Measurements from ENCODE around the gene PDGFB. TPM values are rescaled to one million over a fixed set of nuclear protein-coding genes. Genes with fewer than 3 reads are reported as not detected.

The PDGFB gene
- total and polyA plus RNA-seq, 9 of the 15 experiments (the other 6 are each of a cell fraction or from before 2014, with no cell fraction given), result 0.07 to 4.0 (median 0.48) TPM; not detected in 1

- peaks cover 6% of the 10 kb centered on the region in 2 experiments; a peak in 3 of 5 replicates for H3K4me1 ChIP-seq (replicated peaks in 1 of 2; ENCODE audit: control insufficient read depth in 2 of 2, insufficient read depth in 2 of 2, low read length in 2 of 2)
- H3K36me3 ChIP-seq (ENCODE audit: control insufficient read depth, insufficient read depth, low read length), result no peaks in the 10 kb centered on the region
- H3K27me3 ChIP-seq (ENCODE audit: control insufficient read depth in 2 of 2, insufficient read depth in 2 of 2, low read length in 2 of 2), result no peaks in the 10 kb centered on the region
- in situ Hi-C loops (cut with MboI) (no loop called here), intact Hi-C loops (cut with micrococcal nuclease) (no loop called here)
- BruUV-seq (replicated peaks), result no TSS peak
- ATAC-seq, result no peak
- H3K4me2 ChIP-seq (ENCODE audit: insufficient read depth, low read length), result no peak overlapping the region
- H3K9ac ChIP-seq (ENCODE audit: insufficient read depth in 1 of 2, low read depth in 2 of 2, low read length in 2 of 2), result no peak overlapping the region
- H3K4me3 ChIP-seq, result no peak overlapping the region
- FAIRE-seq, result no peak
- 55% methylated on average over 7 of the region's 8 CpGs for WGBS (ENCODE audit: insufficient coverage, low coverage, missing lambda C conversion rate)
- peak in 1 of 4 experiments; percentile 2 for DNase-seq (ENCODE audit: extremely low read depth in 1 of 4, low spot score in 3 of 4)
- ChIA-PET CTCF (ENCODE audit: low intra/inter-chr PET ratio) (no interaction called here), POLR2A (interaction anchor here (0.6 to 1.8 kb wide), 2 partner anchors 113 to 115 kb away, joined by 3 to 6 read pairs; partner anchors contain the start of gene RPL3)
- no peak overlapping the region for H3K27ac ChIP-seq (ENCODE audit: extremely low read depth, low read depth, low read length)
- TF ChIP-seq DDX20 (tag; IDR thresholded peaks at IDR 0.05; ENCODE audit: low read depth), result no peak
- TF ChIP-seq ADNP (tag; IDR thresholded peaks at IDR 0.05), result no peak
- TF ChIP-seq, protein P1, sequence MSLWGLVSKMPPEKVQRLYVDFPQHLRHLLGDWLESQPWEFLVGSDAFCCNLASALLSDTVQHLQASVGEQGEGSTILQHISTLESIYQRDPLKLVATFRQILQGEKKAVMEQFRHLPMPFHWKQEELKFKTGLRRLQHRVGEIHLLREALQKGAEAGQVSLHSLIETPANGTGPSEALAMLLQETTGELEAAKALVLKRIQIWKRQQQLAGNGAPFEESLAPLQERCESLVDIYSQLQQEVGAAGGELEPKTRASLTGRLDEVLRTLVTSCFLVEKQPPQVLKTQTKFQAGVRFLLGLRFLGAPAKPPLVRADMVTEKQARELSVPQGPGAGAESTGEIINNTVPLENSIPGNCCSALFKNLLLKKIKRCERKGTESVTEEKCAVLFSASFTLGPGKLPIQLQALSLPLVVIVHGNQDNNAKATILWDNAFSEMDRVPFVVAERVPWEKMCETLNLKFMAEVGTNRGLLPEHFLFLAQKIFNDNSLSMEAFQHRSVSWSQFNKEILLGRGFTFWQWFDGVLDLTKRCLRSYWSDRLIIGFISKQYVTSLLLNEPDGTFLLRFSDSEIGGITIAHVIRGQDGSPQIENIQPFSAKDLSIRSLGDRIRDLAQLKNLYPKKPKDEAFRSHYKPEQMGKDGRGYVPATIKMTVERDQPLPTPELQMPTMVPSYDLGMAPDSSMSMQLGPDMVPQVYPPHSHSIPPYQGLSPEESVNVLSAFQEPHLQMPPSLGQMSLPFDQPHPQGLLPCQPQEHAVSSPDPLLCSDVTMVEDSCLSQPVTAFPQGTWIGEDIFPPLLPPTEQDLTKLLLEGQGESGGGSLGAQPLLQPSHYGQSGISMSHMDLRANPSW (CRISPR knock-in tag; IDR thresholded peaks at IDR 0.05), result no peak
- TF ChIP-seq ZFPM2 (CRISPR knock-in tag; IDR thresholded peaks at IDR 0.05), result no peak
- TF ChIP-seq, protein P2, sequence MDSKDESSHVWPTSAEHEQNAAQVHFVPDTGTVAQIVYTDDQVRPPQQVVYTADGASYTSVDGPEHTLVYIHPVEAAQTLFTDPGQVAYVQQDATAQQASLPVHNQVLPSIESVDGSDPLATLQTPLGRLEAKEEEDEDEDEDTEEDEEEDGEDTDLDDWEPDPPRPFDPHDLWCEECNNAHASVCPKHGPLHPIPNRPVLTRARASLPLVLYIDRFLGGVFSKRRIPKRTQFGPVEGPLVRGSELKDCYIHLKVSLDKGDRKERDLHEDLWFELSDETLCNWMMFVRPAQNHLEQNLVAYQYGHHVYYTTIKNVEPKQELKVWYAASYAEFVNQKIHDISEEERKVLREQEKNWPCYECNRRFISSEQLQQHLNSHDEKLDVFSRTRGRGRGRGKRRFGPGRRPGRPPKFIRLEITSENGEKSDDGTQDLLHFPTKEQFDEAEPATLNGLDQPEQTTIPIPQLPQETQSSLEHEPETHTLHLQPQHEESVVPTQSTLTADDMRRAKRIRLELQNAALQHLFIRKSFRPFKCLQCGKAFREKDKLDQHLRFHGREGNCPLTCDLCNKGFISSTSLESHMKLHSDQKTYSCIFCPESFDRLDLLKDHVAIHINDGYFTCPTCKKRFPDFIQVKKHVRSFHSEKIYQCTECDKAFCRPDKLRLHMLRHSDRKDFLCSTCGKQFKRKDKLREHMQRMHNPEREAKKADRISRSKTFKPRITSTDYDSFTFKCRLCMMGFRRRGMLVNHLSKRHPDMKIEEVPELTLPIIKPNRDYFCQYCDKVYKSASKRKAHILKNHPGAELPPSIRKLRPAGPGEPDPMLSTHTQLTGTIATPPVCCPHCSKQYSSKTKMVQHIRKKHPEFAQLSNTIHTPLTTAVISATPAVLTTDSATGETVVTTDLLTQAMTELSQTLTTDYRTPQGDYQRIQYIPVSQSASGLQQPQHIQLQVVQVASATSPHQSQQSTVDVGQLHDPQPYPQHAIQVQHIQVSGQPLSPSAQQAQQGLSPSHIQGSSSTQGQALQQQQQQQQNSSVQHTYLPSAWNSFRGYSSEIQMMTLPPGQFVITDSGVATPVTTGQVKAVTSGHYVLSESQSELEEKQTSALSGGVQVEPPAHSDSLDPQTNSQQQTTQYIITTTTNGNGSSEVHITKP (IDR thresholded peaks at IDR 0.05; ENCODE audit: partially characterized antibody), result no peak
- no peak for TF ChIP-seq FOXK2 (conservative IDR thresholded peaks at IDR 0.05 in 1 of 2, IDR thresholded peaks at IDR 0.05 in 1 of 2; ENCODE audit: low read depth in 2 of 2)
- TF ChIP-seq ZNF274 (IDR thresholded peaks at IDR 0.05; ENCODE audit: borderline replicate concordance, low read depth, low read length), result no peak
- TF ChIP-seq HEY1 (CRISPR knock-in tag; IDR thresholded peaks at IDR 0.05; ENCODE audit: borderline replicate concordance), result no peak
- TF ChIP-seq SAFB2 (IDR thresholded peaks at IDR 0.05; ENCODE audit: borderline replicate concordance, low read depth, low read length, severe bottlenecking), result no peak
- TF ChIP-seq ZNF717 (CRISPR knock-in tag; IDR thresholded peaks at IDR 0.05), result no peak
- no peak for TF ChIP-seq NR1H2 (CRISPR knock-in tag; IDR thresholded peaks at IDR 0.05)
- no peak overlapping the region for H2AFZ ChIP-seq (ENCODE audit: low read depth, low read length)
- H3K9me3 ChIP-seq (replicated peaks; ENCODE audit: control insufficient read depth, insufficient read depth, low read depth, low read length), result no peaks in the 10 kb centered on the region
- H3K9me1 ChIP-seq (ENCODE audit: control insufficient read depth, insufficient read depth, low read length), result no peaks in the 10 kb centered on the region
- H3K79me2 ChIP-seq (ENCODE audit: control insufficient read depth, insufficient read depth, low read length), result no peaks in the 10 kb centered on the region
- no peaks in the 10 kb centered on the region for H4K20me1 ChIP-seq (replicated peaks; ENCODE audit: control insufficient read depth, insufficient read depth, low read length)
Observed at GRCh38 chr22:39204216-39204615, 40.6 kb downstream of the PDGFB start.

All from K562 (cell line).